ENCODE data around the gene NCCRP1.
"Not testable (repeated sequence)": the region's sequence is repeated elsewhere in the genome, so short reads cannot be mapped to it uniquely, and the experiment has no call there.

The NCCRP1 gene

DNA sequence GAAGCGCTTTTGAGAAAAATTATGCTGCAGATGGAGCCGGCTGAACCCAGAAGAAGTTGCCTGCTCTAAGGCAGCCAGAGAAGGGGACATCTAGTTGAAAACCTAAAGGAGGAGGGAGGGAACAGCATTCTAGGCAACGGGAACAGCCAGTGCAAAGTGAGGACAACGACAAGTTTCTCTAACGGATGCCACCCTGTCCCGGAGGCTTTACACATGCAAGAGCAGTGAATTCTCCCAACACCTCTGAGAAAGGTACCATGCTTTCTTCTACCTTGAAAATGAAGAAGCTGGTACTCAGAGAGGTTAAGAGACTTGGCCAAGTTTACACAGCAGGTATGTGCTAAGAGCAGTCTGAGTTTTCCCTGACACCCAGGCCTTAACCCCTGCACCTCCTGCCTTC, 42.2 kb downstream of the NCCRP1 start:
- H3K14ac ChIP-seq (ENCODE audit: low read length) = no peak overlapping the region
- H3K36me3 ChIP-seq (replicated peaks in 1 of 2; ENCODE audit: control insufficient read depth in 2 of 2, insufficient read depth in 2 of 2, low read length in 2 of 2) = no peaks in the 10 kb centered on the region
- H3K27ac ChIP-seq (replicated peaks; ENCODE audit: low read length) = no peak overlapping the region
- WGBS, 2 donors (ENCODE audit: extremely low coverage in 2 of 2, insufficient read length in 2 of 2, insufficient replicate concordance in 1 of 2) = no CpG with 5 or more reads among the region's 6 CpGs
- H3K27me3 ChIP-seq (ENCODE audit: control insufficient read depth in 3 of 3, insufficient read depth in 3 of 3, low read depth in 1 of 3, low read length in 3 of 3) = peaks cover 0 to 19% (median 0%) of the 10 kb centered on the region in 3 experiments
- H3K4me2 ChIP-seq (ENCODE audit: insufficient read depth, low read length, poor library complexity, severe bottlenecking) = no peak overlapping the region
- no peak overlapping the region for H2AFZ ChIP-seq (ENCODE audit: low read length)
- no peak overlapping the region for H2BK5ac ChIP-seq (ENCODE audit: low read length)
- H4K91ac ChIP-seq (ENCODE audit: low read depth, low read length, poor library complexity) = no peak overlapping the region
- peaks cover 1% of the 10 kb centered on the region for H3K79me1 ChIP-seq (ENCODE audit: low read depth, low read length)
- no peak overlapping the region for H3K23ac ChIP-seq (ENCODE audit: low read depth, low read length, poor library complexity)
- no peaks in the 10 kb centered on the region for H3K9me3 ChIP-seq (replicated peaks in 1 of 2; ENCODE audit: control insufficient read depth in 2 of 2, insufficient read depth in 1 of 2, low read depth in 1 of 2, low read length in 2 of 2)
- no peak overlapping the region for H2BK120ac ChIP-seq (ENCODE audit: low read depth, low read length)
- H3K18ac ChIP-seq (ENCODE audit: low read length) = no peak overlapping the region
- no peak overlapping the region for H3K4me3 ChIP-seq (ENCODE audit: low read length in 2 of 2)
- no peak for DNase-seq (ENCODE audit: low spot score)
- H2AK5ac ChIP-seq (ENCODE audit: low read depth, low read length) = no peak overlapping the region
- H2BK12ac ChIP-seq (ENCODE audit: low read length) = no peak overlapping the region
- H3K4ac ChIP-seq (ENCODE audit: low read length) = no peak overlapping the region
- H2BK15ac ChIP-seq (ENCODE audit: low read length) = no peak overlapping the region
- H3K9ac ChIP-seq (ENCODE audit: low read depth, low read length, poor library complexity) = no peak overlapping the region
- H3K4me1 ChIP-seq (ENCODE audit: control insufficient read depth in 2 of 2, insufficient read depth in 1 of 2, low read depth in 1 of 2, low read length in 2 of 2) = no peaks in the 10 kb centered on the region
- no peak overlapping the region for H4K8ac ChIP-seq (ENCODE audit: low read depth, low read length)

DNA sequence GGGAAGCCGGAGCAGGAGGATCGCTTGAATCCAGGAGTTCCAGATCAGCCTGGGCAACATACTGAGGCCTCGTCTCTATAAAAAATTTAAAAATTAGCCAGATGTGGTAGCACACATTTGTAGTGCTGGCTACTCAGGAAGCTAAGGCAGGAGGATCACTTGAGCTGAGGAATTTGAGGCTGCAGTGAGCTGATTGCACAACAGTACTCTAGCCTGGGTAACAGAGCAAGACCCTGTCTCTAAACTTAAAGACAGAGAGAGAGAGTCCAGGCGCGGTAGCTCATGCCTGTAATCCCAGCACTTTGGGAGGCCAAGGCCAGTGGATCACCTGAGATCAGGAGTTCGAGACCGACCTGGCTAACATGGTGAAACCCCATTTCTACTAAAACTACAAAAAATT, 43.7 kb downstream of the NCCRP1 start:
- Histone ChIP-seq H3K4me2 (ENCODE audit: insufficient read depth, low read length, poor library complexity, severe bottlenecking) (no peak overlapping the region), H3K4ac (ENCODE audit: low read length) (no peak overlapping the region), H3K36me3 (replicated peaks in 1 of 2; ENCODE audit: control insufficient read depth in 2 of 2, insufficient read depth in 2 of 2, low read length in 2 of 2) (no peaks in the 10 kb centered on the region), H3K4me3 (ENCODE audit: low read length in 2 of 2) (no peak overlapping the region), H3K14ac (ENCODE audit: low read length) (no peak overlapping the region), H3K4me1 (ENCODE audit: control insufficient read depth in 2 of 2, insufficient read depth in 1 of 2, low read depth in 1 of 2, low read length in 2 of 2) (no peaks in the 10 kb centered on the region), H3K23ac (ENCODE audit: low read depth, low read length, poor library complexity) (no peak overlapping the region), H2BK12ac (ENCODE audit: low read length) (no peak overlapping the region), H3K9ac (ENCODE audit: low read depth, low read length, poor library complexity) (no peak overlapping the region), H2AFZ (ENCODE audit: low read length) (no peak overlapping the region), H3K27ac (replicated peaks; ENCODE audit: low read length) (no peak overlapping the region), H3K79me1 (ENCODE audit: low read depth, low read length) (peaks cover 1% of the 10 kb centered on the region), H4K8ac (ENCODE audit: low read depth, low read length) (no peak overlapping the region), H3K27me3 (ENCODE audit: control insufficient read depth in 3 of 3, insufficient read depth in 3 of 3, low read depth in 1 of 3, low read length in 3 of 3) (peaks cover 0 to 16% (median 0%) of the 10 kb centered on the region in 3 experiments), H2BK15ac (ENCODE audit: low read length) (no peak overlapping the region), H2BK120ac (ENCODE audit: low read depth, low read length) (no peak overlapping the region), H4K91ac (ENCODE audit: low read depth, low read length, poor library complexity) (no peak overlapping the region), H2AK5ac (ENCODE audit: low read depth, low read length) (no peak overlapping the region), H2BK5ac (ENCODE audit: low read length) (no peak overlapping the region), H3K9me3 (replicated peaks in 1 of 2; ENCODE audit: control insufficient read depth in 2 of 2, insufficient read depth in 1 of 2, low read depth in 1 of 2, low read length in 2 of 2) (no peaks in the 10 kb centered on the region), H3K18ac (ENCODE audit: low read length) (no peak overlapping the region)
- no CpG with 5 or more reads among the region's 7 CpGs for whole genome bisulfite sequencing, 2 donors (ENCODE audit: extremely low coverage in 2 of 2, insufficient read length in 2 of 2, insufficient replicate concordance in 1 of 2)
- DNase-seq (ENCODE audit: low spot score) = no peak

DNA sequence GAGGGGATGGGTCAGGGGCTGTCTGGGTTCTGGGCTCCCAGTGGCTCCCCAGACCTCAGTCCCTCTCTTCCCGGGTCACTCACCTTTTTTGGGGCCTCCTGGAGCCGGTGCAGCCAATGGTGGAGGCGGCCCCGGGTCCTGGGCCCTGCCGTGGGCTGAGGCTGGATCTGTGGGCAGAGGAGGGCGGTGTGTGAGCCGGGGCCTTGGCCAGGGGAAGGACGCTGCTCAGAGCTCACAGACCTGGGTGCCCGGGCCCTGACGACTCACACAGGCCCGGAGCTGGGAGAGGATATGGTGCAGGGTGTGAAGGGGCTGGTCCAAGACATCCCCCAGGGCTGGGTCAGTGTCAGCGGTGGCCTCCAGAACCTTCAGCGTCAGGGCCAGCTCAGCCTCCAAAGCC, 47.0 kb downstream of the NCCRP1 start:
- H4K91ac ChIP-seq (ENCODE audit: low read depth, low read length, poor library complexity); H3K9me3 ChIP-seq (replicated peaks in 1 of 2; ENCODE audit: control insufficient read depth in 2 of 2, insufficient read depth in 1 of 2, low read depth in 1 of 2, low read length in 2 of 2); H3K36me3 ChIP-seq (replicated peaks in 1 of 2; ENCODE audit: control insufficient read depth in 2 of 2, insufficient read depth in 2 of 2, low read length in 2 of 2); H3K4me3 ChIP-seq (ENCODE audit: low read length in 2 of 2); H2BK15ac ChIP-seq (ENCODE audit: low read length); H3K18ac ChIP-seq (ENCODE audit: low read length); H2AK5ac ChIP-seq (ENCODE audit: low read depth, low read length); H3K4me2 ChIP-seq (ENCODE audit: insufficient read depth, low read length, poor library complexity, severe bottlenecking); H3K79me1 ChIP-seq (ENCODE audit: low read depth, low read length); H3K14ac ChIP-seq (ENCODE audit: low read length); H3K27ac ChIP-seq (replicated peaks; ENCODE audit: low read length); H2BK120ac ChIP-seq (ENCODE audit: low read depth, low read length); H3K4me1 ChIP-seq (ENCODE audit: control insufficient read depth in 2 of 2, insufficient read depth in 1 of 2, low read depth in 1 of 2, low read length in 2 of 2); H4K8ac ChIP-seq (ENCODE audit: low read depth, low read length); H2BK12ac ChIP-seq (ENCODE audit: low read length); H2BK5ac ChIP-seq (ENCODE audit: low read length); DNase-seq (ENCODE audit: low spot score); H3K9ac ChIP-seq (ENCODE audit: low read depth, low read length, poor library complexity); H3K4ac ChIP-seq (ENCODE audit: low read length); H3K23ac ChIP-seq (ENCODE audit: low read depth, low read length, poor library complexity); H2AFZ ChIP-seq (ENCODE audit: low read length): not testable (repeated sequence)
- WGBS, 2 donors (ENCODE audit: extremely low coverage in 2 of 2, insufficient read length in 2 of 2, insufficient replicate concordance in 1 of 2) = no CpG with 5 or more reads among the region's 13 CpGs
- H3K27me3 ChIP-seq (ENCODE audit: control insufficient read depth in 3 of 3, insufficient read depth in 3 of 3, low read depth in 1 of 3, low read length in 3 of 3) = peaks cover 18 to 28% (median 20%) of the 10 kb centered on the region in 3 experiments

GRCh38 chr19:39244410-39245100, 47.8 kb downstream of the NCCRP1 start, which contains the start of gene IFNL3:
Gene IFNL3, minus strand, starts transcription at chr19:39245006. Its CDS starts 39 bp downstream, at chr19:39244967.
- H2BK120ac ChIP-seq (ENCODE audit: low read depth, low read length); H2BK15ac ChIP-seq (ENCODE audit: low read length); H3K4me2 ChIP-seq (ENCODE audit: insufficient read depth, low read length, poor library complexity, severe bottlenecking); H3K4me1 ChIP-seq (ENCODE audit: control insufficient read depth in 2 of 2, insufficient read depth in 1 of 2, low read depth in 1 of 2, low read length in 2 of 2); H3K27ac ChIP-seq (replicated peaks; ENCODE audit: low read length); H3K4me3 ChIP-seq (ENCODE audit: low read length in 2 of 2); H4K91ac ChIP-seq (ENCODE audit: low read depth, low read length, poor library complexity); H3K4ac ChIP-seq (ENCODE audit: low read length); H2BK5ac ChIP-seq (ENCODE audit: low read length); H3K23ac ChIP-seq (ENCODE audit: low read depth, low read length, poor library complexity); H3K36me3 ChIP-seq (replicated peaks in 1 of 2; ENCODE audit: control insufficient read depth in 2 of 2, insufficient read depth in 2 of 2, low read length in 2 of 2); H3K18ac ChIP-seq (ENCODE audit: low read length); DNase-seq (ENCODE audit: low spot score); H3K14ac ChIP-seq (ENCODE audit: low read length); H3K9ac ChIP-seq (ENCODE audit: low read depth, low read length, poor library complexity); H2BK12ac ChIP-seq (ENCODE audit: low read length); H3K79me1 ChIP-seq (ENCODE audit: low read depth, low read length); H2AFZ ChIP-seq (ENCODE audit: low read length); H4K8ac ChIP-seq (ENCODE audit: low read depth, low read length); H3K9me3 ChIP-seq (replicated peaks in 1 of 2; ENCODE audit: control insufficient read depth in 2 of 2, insufficient read depth in 1 of 2, low read depth in 1 of 2, low read length in 2 of 2); H2AK5ac ChIP-seq (ENCODE audit: low read depth, low read length): not testable (repeated sequence)
- peaks cover 19 to 34% (median 28%) of the 10 kb centered on the region in 3 experiments for H3K27me3 ChIP-seq (ENCODE audit: control insufficient read depth in 3 of 3, insufficient read depth in 3 of 3, low read depth in 1 of 3, low read length in 3 of 3)
- WGBS, 2 donors (ENCODE audit: extremely low coverage in 2 of 2, insufficient read length in 2 of 2, insufficient replicate concordance in 1 of 2) = no CpG with 5 or more reads among the region's 12 CpGs

Data from neuronal stem cell (in vitro differentiated cells).